Epithelial cell of umbilical artery (primary cell): ENCODE results near the gene TMEM35B. TPM values are rescaled to one million over a fixed set of nuclear protein-coding genes. Genes with fewer than 3 reads are reported as not detected.

Experiments used
- total RNA-seq: library from RNA; depleted of rRNA; stranded (reverse); fragments of >200 nt; gene quantifications from 2 replicates; pipeline ENCODE4 v1.2.3, GENCODE V29; 2014

TMEM35B gene
- 28.6 and 32.8 TPM in 2 replicates for total RNA-seq

GRCh38 chr1:34984793-34985608 lies at the start of gene TMEM35B:
TSS of gene TMEM35B (minus strand) at chr1:34985347. CDS start at chr1:34985305, 42 bp downstream.

Other genes starting within 250 kb of the TMEM35B start
- gene GJB5, start 230.3 kb downstream of the TMEM35B start, total RNA-seq, result not detected in 2 replicates
- gene GJB4, start 225.6 kb downstream of the TMEM35B start, total RNA-seq, result not detected in 2 replicates
- gene GJB3, start 204.1 kb downstream of the TMEM35B start, total RNA-seq, result not detected in 2 replicates
- 31.5 and 45.5 TPM in 2 replicates for gene GJA4, start 192.3 kb downstream of the TMEM35B start, total RNA-seq
- 39.7 and 41.9 TPM in 2 replicates for gene SMIM12, start 125.6 kb downstream of the TMEM35B start, total RNA-seq
- gene DLGAP3, start 55.7 kb downstream of the TMEM35B start, total RNA-seq, result under 0.01 TPM in 1 of 2 replicates, not detected in the other
- gene ZMYM6, start 46.6 kb upstream of the TMEM35B start, total RNA-seq, result 10.9 and 11.4 TPM in 2 replicates
- gene ZMYM1, start 94.0 kb upstream of the TMEM35B start, total RNA-seq, result 27.3 and 32.4 TPM in 2 replicates
- 245 and 335 TPM in 2 replicates for gene SFPQ, start 207.8 kb upstream of the TMEM35B start, total RNA-seq